Endothelial cell of umbilical vein (primary cell): Measurements from ENCODE around the gene UST.

Experiments
- EZH2 ChIP-seq: IDR thresholded peaks from 2 replicates; pipeline ENCODE4 v1.6.1; 2012; ENCODE audit warnings: borderline replicate concordance, low read depth, mild to moderate bottlenecking, moderate library complexity, low read length, inconsistent platforms; ENCODE audit not compliant: severe bottlenecking
- MYC ChIP-seq: IDR thresholded peaks from one replicate; pipeline ENCODE4 v1.6.1; 2011; ENCODE audit warnings: mild to moderate bottlenecking, low read depth, low read length
- POLR2A ChIP-seq: IDR thresholded peaks from 2 replicates; pipeline ENCODE4 v1.6.1; 2012; ENCODE audit warnings: low read depth, mild to moderate bottlenecking, control low read depth, low read length
- POLR2AphosphoS5 ChIP-seq: IDR thresholded peaks from 2 replicates; pipeline ENCODE4 v1.6.1; 2012; ENCODE audit warnings: low read depth, mild to moderate bottlenecking, control low read depth, low read length, moderate library complexity; ENCODE audit not compliant: insufficient read depth
- TF ChIP-seq, protein P1 (sequence below), 2 donors: IDR thresholded peaks; 1 replicate in 1 of 2; 2 replicates in 1 of 2; pipeline ENCODE4 v1.5.1; 2011; ENCODE audit warnings: low read length in 2 of 2, mild to moderate bottlenecking in 2 of 2, moderate library complexity in 2 of 2, control low read depth in 1 of 2, inconsistent platforms in 1 of 2, low read depth in 1 of 2; ENCODE audit not compliant: insufficient read depth in 1 of 2; ENCODE audit errors: extremely low read depth in 1 of 2

DNA sequence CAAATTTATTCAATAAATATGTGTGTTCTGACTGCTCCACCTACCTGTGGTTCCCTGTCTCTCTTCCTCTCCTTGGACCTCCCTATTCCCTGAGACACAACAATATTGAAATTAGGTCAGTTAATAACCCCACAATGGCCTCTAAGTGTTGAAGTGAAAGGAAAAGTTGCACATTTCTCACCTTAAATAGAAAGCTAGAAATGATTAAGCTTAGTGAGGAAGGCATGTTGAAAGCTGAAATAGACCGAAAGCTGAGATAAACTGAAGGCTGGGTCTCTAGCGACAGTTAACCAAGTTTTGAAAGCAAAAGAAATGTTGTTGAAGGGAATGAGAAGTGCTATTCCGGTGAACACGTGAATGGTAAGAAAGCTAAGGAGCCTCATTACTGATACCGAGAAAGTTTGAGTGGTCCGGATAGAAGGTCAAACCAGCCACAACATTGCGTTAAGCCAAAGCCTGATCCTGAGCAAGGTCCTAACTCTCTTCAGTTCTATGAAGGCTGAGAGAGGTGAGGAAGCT lies 34.1 kb downstream of the UST start:
- TF ChIP-seq, protein P1, sequence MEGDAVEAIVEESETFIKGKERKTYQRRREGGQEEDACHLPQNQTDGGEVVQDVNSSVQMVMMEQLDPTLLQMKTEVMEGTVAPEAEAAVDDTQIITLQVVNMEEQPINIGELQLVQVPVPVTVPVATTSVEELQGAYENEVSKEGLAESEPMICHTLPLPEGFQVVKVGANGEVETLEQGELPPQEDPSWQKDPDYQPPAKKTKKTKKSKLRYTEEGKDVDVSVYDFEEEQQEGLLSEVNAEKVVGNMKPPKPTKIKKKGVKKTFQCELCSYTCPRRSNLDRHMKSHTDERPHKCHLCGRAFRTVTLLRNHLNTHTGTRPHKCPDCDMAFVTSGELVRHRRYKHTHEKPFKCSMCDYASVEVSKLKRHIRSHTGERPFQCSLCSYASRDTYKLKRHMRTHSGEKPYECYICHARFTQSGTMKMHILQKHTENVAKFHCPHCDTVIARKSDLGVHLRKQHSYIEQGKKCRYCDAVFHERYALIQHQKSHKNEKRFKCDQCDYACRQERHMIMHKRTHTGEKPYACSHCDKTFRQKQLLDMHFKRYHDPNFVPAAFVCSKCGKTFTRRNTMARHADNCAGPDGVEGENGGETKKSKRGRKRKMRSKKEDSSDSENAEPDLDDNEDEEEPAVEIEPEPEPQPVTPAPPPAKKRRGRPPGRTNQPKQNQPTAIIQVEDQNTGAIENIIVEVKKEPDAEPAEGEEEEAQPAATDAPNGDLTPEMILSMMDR (IDR thresholded peaks at IDR 0.05; ENCODE audit: extremely low read depth in 1 of 2, insufficient read depth in 1 of 2, low read depth in 1 of 2, low read length in 2 of 2) = no peak
- TF ChIP-seq POLR2AphosphoS5 (no peak), POLR2A (no peak), MYC (no peak), EZH2 (no peak)
